ENCODE measurements around the gene GDI1. TPM values are rescaled to one million over a fixed set of nuclear protein-coding genes. Genes with fewer than 3 reads are reported as not detected.

The GDI1 gene
- total and polyA plus RNA-seq, 10 of the 15 experiments (the other 5 are each of a cell fraction or from before 2014, with no cell fraction given), result 0.92 to 102 (median 49.6) TPM

DNA sequence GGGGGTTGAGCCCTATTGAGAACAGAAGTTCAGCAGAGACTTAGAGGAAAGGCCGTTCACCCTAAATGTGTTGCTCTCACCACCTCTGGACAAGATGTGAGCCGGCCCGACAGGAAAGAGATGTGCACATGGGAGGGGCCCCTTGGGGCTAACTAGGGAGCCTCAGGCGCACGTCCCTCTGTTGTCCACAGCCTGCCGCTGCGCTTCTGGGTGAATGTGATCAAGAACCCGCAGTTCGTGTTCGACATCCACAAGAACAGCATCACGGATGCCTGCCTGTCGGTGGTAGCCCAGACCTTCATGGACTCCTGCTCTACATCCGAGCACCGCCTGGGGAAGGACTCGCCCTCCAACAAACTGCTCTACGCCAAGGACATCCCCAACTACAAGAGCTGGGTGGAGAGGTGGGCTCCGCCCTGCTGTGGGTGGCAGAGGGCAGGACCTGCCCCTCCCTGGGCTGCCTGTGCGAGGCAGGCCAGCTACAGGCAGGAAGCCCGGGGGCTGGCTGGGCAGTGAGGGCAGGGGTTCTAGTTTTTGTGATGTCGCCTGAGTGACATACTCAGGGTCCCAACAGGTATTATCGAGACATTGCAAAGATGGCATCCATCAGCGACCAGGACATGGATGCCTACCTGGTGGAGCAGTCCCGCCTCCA lies 34.1 kb downstream of the GDI1 start:
- TF ChIP-seq BMI1 (IDR thresholded peaks at IDR 0.05; ENCODE audit: borderline replicate concordance) (no peak), RELA (IDR thresholded peaks at IDR 0.05; ENCODE audit: borderline replicate concordance, partially characterized antibody) (no peak), MTA2 (IDR thresholded peaks at IDR 0.05; ENCODE audit: low read depth) (no peak), SIN3A (IDR thresholded peaks at IDR 0.05; ENCODE audit: low read depth, low read length) (no peak), PAX5 (IDR thresholded peaks at IDR 0.05; ENCODE audit: borderline replicate concordance, low read depth, low read length) (no peak), NFYA (IDR thresholded peaks at IDR 0.05; ENCODE audit: borderline replicate concordance, low read depth, low read length) (no peak), CHD2 (IDR thresholded peaks at IDR 0.05; ENCODE audit: borderline replicate concordance, low read depth, low read length) (no peak), TAF1 (IDR thresholded peaks at IDR 0.05; ENCODE audit: borderline replicate concordance, low read depth, low read length) (no peak), ZSCAN29 (IDR thresholded peaks at IDR 0.05) (no peak)
- TF ChIP-seq, protein P1, sequence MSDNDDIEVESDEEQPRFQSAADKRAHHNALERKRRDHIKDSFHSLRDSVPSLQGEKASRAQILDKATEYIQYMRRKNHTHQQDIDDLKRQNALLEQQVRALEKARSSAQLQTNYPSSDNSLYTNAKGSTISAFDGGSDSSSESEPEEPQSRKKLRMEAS (IDR thresholded peaks at IDR 0.05; ENCODE audit: low read depth, low read length), result no peak
- TF ChIP-seq, protein P2, sequence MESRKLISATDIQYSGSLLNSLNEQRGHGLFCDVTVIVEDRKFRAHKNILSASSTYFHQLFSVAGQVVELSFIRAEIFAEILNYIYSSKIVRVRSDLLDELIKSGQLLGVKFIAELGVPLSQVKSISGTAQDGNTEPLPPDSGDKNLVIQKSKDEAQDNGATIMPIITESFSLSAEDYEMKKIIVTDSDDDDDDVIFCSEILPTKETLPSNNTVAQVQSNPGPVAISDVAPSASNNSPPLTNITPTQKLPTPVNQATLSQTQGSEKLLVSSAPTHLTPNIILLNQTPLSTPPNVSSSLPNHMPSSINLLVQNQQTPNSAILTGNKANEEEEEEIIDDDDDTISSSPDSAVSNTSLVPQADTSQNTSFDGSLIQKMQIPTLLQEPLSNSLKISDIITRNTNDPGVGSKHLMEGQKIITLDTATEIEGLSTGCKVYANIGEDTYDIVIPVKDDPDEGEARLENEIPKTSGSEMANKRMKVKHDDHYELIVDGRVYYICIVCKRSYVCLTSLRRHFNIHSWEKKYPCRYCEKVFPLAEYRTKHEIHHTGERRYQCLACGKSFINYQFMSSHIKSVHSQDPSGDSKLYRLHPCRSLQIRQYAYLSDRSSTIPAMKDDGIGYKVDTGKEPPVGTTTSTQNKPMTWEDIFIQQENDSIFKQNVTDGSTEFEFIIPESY (IDR thresholded peaks at IDR 0.05), result no peak
- TF ChIP-seq, protein P3, sequence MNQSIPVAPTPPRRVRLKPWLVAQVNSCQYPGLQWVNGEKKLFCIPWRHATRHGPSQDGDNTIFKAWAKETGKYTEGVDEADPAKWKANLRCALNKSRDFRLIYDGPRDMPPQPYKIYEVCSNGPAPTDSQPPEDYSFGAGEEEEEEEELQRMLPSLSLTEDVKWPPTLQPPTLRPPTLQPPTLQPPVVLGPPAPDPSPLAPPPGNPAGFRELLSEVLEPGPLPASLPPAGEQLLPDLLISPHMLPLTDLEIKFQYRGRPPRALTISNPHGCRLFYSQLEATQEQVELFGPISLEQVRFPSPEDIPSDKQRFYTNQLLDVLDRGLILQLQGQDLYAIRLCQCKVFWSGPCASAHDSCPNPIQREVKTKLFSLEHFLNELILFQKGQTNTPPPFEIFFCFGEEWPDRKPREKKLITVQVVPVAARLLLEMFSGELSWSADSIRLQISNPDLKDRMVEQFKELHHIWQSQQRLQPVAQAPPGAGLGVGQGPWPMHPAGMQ (IDR thresholded peaks at IDR 0.05; ENCODE audit: borderline replicate concordance), result no peak
- Histone ChIP-seq H3K36me3 (ENCODE audit: control insufficient read depth in 2 of 2, insufficient read depth in 2 of 2, low read length in 1 of 2) (peaks cover 0 to 1% of the 10 kb centered on the region in 2 experiments; a peak in 3 of 4 replicates), H3K27me3 (replicated peaks in 1 of 2; ENCODE audit: control insufficient read depth in 2 of 2, insufficient read depth in 2 of 2, low read length in 1 of 2) (no peaks in the 10 kb centered on the region), H2AFZ (ENCODE audit: control insufficient read depth, low read depth, low read length) (no peak overlapping the region), H3K4me2 (ENCODE audit: control insufficient read depth, insufficient read depth) (no peak overlapping the region), H3K9me3 (replicated peaks; ENCODE audit: control insufficient read depth, insufficient read depth, low read length) (no peaks in the 10 kb centered on the region; the same call in 2 of the 3 replicates), H3K4me3 (no peak overlapping the region), H4K20me1 (ENCODE audit: control insufficient read depth, insufficient read depth) (no peaks in the 10 kb centered on the region), H3K79me2 (ENCODE audit: control insufficient read depth, insufficient read depth, low read length) (no peaks in the 10 kb centered on the region), H3K27ac (ENCODE audit: control insufficient read depth, insufficient read depth) (no peak overlapping the region), H3K4me1 (ENCODE audit: control insufficient read depth, insufficient read depth, low read length) (no peaks in the 10 kb centered on the region), H3K9ac (ENCODE audit: control insufficient read depth, insufficient read depth, low read length) (no peak overlapping the region)
- ChIA-PET POLR2A (no interaction called here), SMC1A (ENCODE audit: uncharacterized antibody, unreplicated experiment) (no interaction called here), RAD21 (ENCODE audit: unreplicated experiment) (no interaction called here), CTCF (no interaction called here)
- DNase-seq (ENCODE audit: low read depth, low spot score) (no peak), ATAC-seq (no peak), FAIRE-seq (no peak)
- no TSS peak for BruUV-seq (replicated peaks)
- in situ Hi-C loops (cut with MboI), result no loop called here
- intact Hi-C loops (cut with micrococcal nuclease; ENCODE audit: unreplicated experiment), result no loop called here
- 69% methylated on average over 23 of the region's 23 CpGs for WGBS (ENCODE audit: insufficient coverage, insufficient replicate concordance, low lambda C conversion rate, missing lambda C conversion rate)
